B cell (primary cell): ENCODE data around the gene GRB10. TPM values are rescaled to one million over a fixed set of nuclear protein-coding genes. Genes with fewer than 3 reads are reported as not detected.

Experiments used
- ATAC-seq: fragments of 200-7000 bp; cut with Tn5 transposase; one replicate; pipeline ENCODE4 v1.10.0; 2021; ENCODE audit warnings: low read depth, mild to moderate bottlenecking, moderate number of reproducible peaks, moderate library complexity
- CTCF ChIA-PET: fragments of 350-600 bp; sonication (Branson Sonifier 250); formaldehyde crosslinking; loops from one replicate; lab custom pipeline; 2021; ENCODE audit warnings: antibody characterized with exemption, inconsistent platforms; lab: Charles Lee
- POLR2A ChIA-PET: fragments of 350-600 bp; sonication (Branson Sonifier 250); formaldehyde crosslinking; loops from one replicate; lab custom pipeline; 2021; ENCODE audit warnings: antibody characterized with exemption; lab: Charles Lee
- DNase-seq: peaks from one replicate; pipeline ENCODE4 v3.0.0; 2013
- H2AFZ ChIP-seq: 2 replicates; pipeline ENCODE4 v1.6.1; 2012; ENCODE audit warnings: mild to moderate bottlenecking, low read depth, low read length; ENCODE audit not compliant: insufficient read depth, poor library complexity, severe bottlenecking
- H3K27ac ChIP-seq, 2 donors: 1 replicate in 1 of 2; 2 replicates in 1 of 2; pipeline ENCODE4 v1.5.1; 2012 to 2013; ENCODE audit warnings: low read length in 2 of 2, mild to moderate bottlenecking in 2 of 2, moderate library complexity in 1 of 2
- H3K27me3 ChIP-seq, 4 experiments: fragments of 200-600 bp in 1 of 4; sonication (generic) in 1 of 4; replicated peaks in 1 of 4; 1 replicate in 2 of 4; 2 replicates in 2 of 4; pipeline versions ENCODE4 v1.6.1 to v1.7.0; 2013 to 2016; ENCODE audit warnings: low read length in 3 of 4, mild to moderate bottlenecking in 2 of 4, mixed read lengths in 1 of 4, moderate library complexity in 1 of 4; ENCODE audit not compliant: insufficient read depth in 4 of 4, control insufficient read depth in 3 of 4; ENCODE audit errors: control extremely low read depth in 1 of 4
- H3K36me3 ChIP-seq, 2 experiments: replicated peaks in 1 of 2; 1 replicate in 1 of 2; 2 replicates in 1 of 2; pipeline versions ENCODE4 v1.6.1 to v1.7.1; 2013; ENCODE audit warnings: low read length in 1 of 2; ENCODE audit not compliant: insufficient read depth in 2 of 2, control insufficient read depth in 1 of 2; ENCODE audit errors: control extremely low read depth in 1 of 2, extremely low read depth in 1 of 2
- H3K4me1 ChIP-seq, 2 donors: fragments of 200-600 bp in 1 of 2; sonication (generic) in 1 of 2; 1 replicate in 1 of 2; 2 replicates in 1 of 2; pipeline versions ENCODE4 v1.5.1 to v1.6.1; 2013 to 2017; ENCODE audit warnings: low read length in 2 of 2; ENCODE audit not compliant: control insufficient read depth in 2 of 2, insufficient read depth in 2 of 2
- H3K4me2 ChIP-seq: replicated peaks from 2 replicates; pipeline ENCODE3; 2012; ENCODE audit warnings: mild to moderate bottlenecking, low read depth, low read length; ENCODE audit not compliant: poor library complexity, severe bottlenecking
- H3K4me3 ChIP-seq, 5 experiments: fragments of 200-600 bp in 1 of 5; sonication (generic) in 1 of 5; 1 replicate in 3 of 5; 2 replicates in 2 of 5; pipeline versions ENCODE4 v1.5.1 to v1.7.0; 2011 to 2016; ENCODE audit warnings: low read length in 4 of 5, mild to moderate bottlenecking in 4 of 5, low read depth in 2 of 5, control low read depth in 1 of 5, moderate library complexity in 1 of 5; ENCODE audit not compliant: insufficient read depth in 1 of 5; ENCODE audit errors: control extremely low read depth in 1 of 5, extremely low read depth in 1 of 5
- H3K79me2 ChIP-seq: fragments of 200-600 bp; sonication (generic); one replicate; pipeline ENCODE4 v1.6.0; 2016; ENCODE audit warnings: low read length; ENCODE audit not compliant: control insufficient read depth, insufficient read depth
- H3K9ac ChIP-seq: fragments of 200-600 bp; sonication (generic); 2 replicates; pipeline ENCODE4 v1.6.1; 2017; ENCODE audit warnings: mild to moderate bottlenecking, low read length, moderate library complexity
- H3K9me3 ChIP-seq, 3 donors: one replicate each; pipeline versions ENCODE4 v1.6.1 to v1.7.1; 2013; ENCODE audit warnings: low read length in 2 of 3; ENCODE audit not compliant: control insufficient read depth in 2 of 3, insufficient read depth in 1 of 3; ENCODE audit errors: control extremely low read depth in 1 of 3
- H4K20me1 ChIP-seq: 2 replicates; pipeline ENCODE4 v1.6.0; 2012; ENCODE audit warnings: mild to moderate bottlenecking, low read length; ENCODE audit not compliant: insufficient read depth, control insufficient read depth, poor library complexity, severe bottlenecking
- H3K27ac Mint-ChIP-seq: one replicate; pipeline ENCODE4 v1.8.0; 2021; ENCODE audit warnings: mixed read lengths
- H3K27me3 Mint-ChIP-seq: one replicate; pipeline ENCODE4 v1.8.0; 2021; ENCODE audit warnings: mixed read lengths
- H3K4me1 Mint-ChIP-seq: one replicate; pipeline ENCODE4 v1.8.0; 2021; ENCODE audit warnings: mixed read lengths
- H3K4me3 Mint-ChIP-seq: one replicate; pipeline ENCODE4 v1.8.0; 2021; ENCODE audit warnings: mixed read lengths
- H3K9me3 Mint-ChIP-seq: one replicate; pipeline ENCODE4 v1.8.0; 2022; ENCODE audit warnings: mixed read lengths; ENCODE audit not compliant: insufficient read depth
- CTCF ChIP-seq: fragments of 200-600 bp; IDR thresholded peaks from one replicate; pipeline ENCODE4 v1.8.0; 2022; ENCODE audit warnings: antibody characterized with exemption, mild to moderate bottlenecking
- EZH2 ChIP-seq: IDR thresholded peaks from 2 replicates; pipeline ENCODE4 v1.6.1; 2012; ENCODE audit warnings: borderline replicate concordance, low read depth, mild to moderate bottlenecking, moderate library complexity, low read length; ENCODE audit not compliant: insufficient read depth, poor library complexity, severe bottlenecking
- WGBS: methylation state at CpG from one replicate; pipeline ENCODE4 v1.1.5; 2013; ENCODE audit warnings: missing lambda C conversion rate; ENCODE audit not compliant: insufficient coverage; 5-methylcytosine and 5-hydroxymethylcytosine counted together
- intact Hi-C: fragments of 100-400 bp; cut with micrococcal nuclease; formaldehyde crosslinking; loops from one replicate; pipeline ENCODE4 v1.10.0; 2022
- polyA plus RNA-seq: library from polyadenylated mRNA; depleted of rRNA; stranded (reverse); fragments of >200 nt; gene quantifications from 2 replicates; pipeline ENCODE4 v1.2.3, GENCODE V29; 2012
- total RNA-seq, 2 donors: library from RNA; stranded (reverse); fragments of 120-200 nt in 1 of 2; gene quantifications; 1 replicate in 1 of 2; 2 replicates in 1 of 2; pipeline versions ENCODE4 v1.2.3 to v1.2.4, GENCODE V29; 2013 to 2022

GRB10 gene
- total and polyA plus RNA-seq, 2 donors (not counting 1 experiment from before 2014, with no cell fraction given): 0.04 TPM; not detected in 1

GRCh38 chr7:50826371-50827172 lies 43.9 kb upstream of the GRB10 start:
- no peak for ATAC-seq
- H3K27ac ChIP-seq: no peak overlapping the region
- TF ChIP-seq EZH2 (no peak), CTCF (no peak)
- no peak for DNase-seq
- peaks cover 7% of the 10 kb centered on the region for H3K27me3 Mint-ChIP-seq
- H3K4me3 ChIP-seq: no peak overlapping the region
- intact Hi-C loops: no loop called here
- ChIA-PET CTCF (no interaction called here), POLR2A (no interaction called here)
- 100% methylated on average over 6 of the region's 8 CpGs for WGBS
- H4K20me1 ChIP-seq: no peaks in the 10 kb centered on the region
- no peaks in the 10 kb centered on the region for H3K9me3 ChIP-seq
- H2AFZ ChIP-seq: no peak overlapping the region
- no peaks in the 10 kb centered on the region for H3K9me3 Mint-ChIP-seq
- H3K4me1 ChIP-seq: no peaks in the 10 kb centered on the region
- no peak overlapping the region for H3K4me2 ChIP-seq
- no peak overlapping the region for H3K4me3 Mint-ChIP-seq
- no peaks in the 10 kb centered on the region for H3K36me3 ChIP-seq
- no peak overlapping the region for H3K27ac Mint-ChIP-seq
- H3K4me1 Mint-ChIP-seq: no peaks in the 10 kb centered on the region
- no peaks in the 10 kb centered on the region for H3K79me2 ChIP-seq
- H3K27me3 ChIP-seq: peaks cover 0 to 3% (median 0%) of the 10 kb centered on the region in 4 experiments
- no peak overlapping the region for H3K9ac ChIP-seq

DNA sequence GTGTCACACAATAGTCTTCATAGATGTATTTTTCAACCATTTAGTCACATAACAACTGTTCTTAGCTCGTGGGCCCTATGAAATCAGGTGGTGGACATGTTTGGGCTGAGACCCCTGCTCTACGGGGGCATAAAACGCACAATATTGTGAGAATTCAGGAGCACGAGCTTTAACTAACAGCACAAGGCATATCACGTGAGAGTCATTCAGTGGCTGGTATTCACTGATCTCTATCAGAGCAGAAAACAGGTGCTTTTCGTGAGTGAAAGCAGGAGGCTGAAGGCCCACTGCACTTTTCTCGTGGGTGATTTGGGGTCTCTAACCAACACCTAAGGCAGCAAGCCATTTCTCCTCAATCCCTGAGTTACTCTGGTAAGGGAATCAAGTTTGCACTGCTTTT lies 42.8 kb upstream of the GRB10 start:
- Mint-ChIP-seq H3K9me3 (no peaks in the 10 kb centered on the region), H3K4me1 (no peaks in the 10 kb centered on the region), H3K27ac (no peak overlapping the region), H3K4me3 (no peak overlapping the region), H3K27me3 (peaks cover 5% of the 10 kb centered on the region)
- POLR2A ChIA-PET: no interaction called here
- no peaks in the 10 kb centered on the region for H3K36me3 ChIP-seq
- 83% methylated on average over 7 of the region's 7 CpGs for WGBS
- no peak overlapping the region for H3K27ac ChIP-seq
- no peak overlapping the region for H3K4me2 ChIP-seq
- H2AFZ ChIP-seq: no peak overlapping the region
- no peaks in the 10 kb centered on the region for H4K20me1 ChIP-seq
- CTCF ChIA-PET: no interaction called here
- ATAC-seq (no peak), DNase-seq (no peak)
- H3K4me3 ChIP-seq: no peak overlapping the region
- TF ChIP-seq EZH2 (no peak), CTCF (no peak)
- no peaks in the 10 kb centered on the region for H3K79me2 ChIP-seq
- intact Hi-C loops: no loop called here
- no peaks in the 10 kb centered on the region for H3K9me3 ChIP-seq
- no peaks in the 10 kb centered on the region for H3K4me1 ChIP-seq
- H3K27me3 ChIP-seq: peaks cover 0 to 3% (median 0%) of the 10 kb centered on the region in 4 experiments
- H3K9ac ChIP-seq: no peak overlapping the region
